Measurements from ENCODE around the gene KCNQ4. TPM values are rescaled to one million over a fixed set of nuclear protein-coding genes. Genes with fewer than 3 reads are reported as not detected.

KCNQ4 gene
- total and polyA plus RNA-seq, 10 of the 15 experiments (the other 5 are each of a cell fraction or from before 2014, with no cell fraction given), result 0.04 to 0.18 (median 0.08) TPM; not detected in 2

DNA sequence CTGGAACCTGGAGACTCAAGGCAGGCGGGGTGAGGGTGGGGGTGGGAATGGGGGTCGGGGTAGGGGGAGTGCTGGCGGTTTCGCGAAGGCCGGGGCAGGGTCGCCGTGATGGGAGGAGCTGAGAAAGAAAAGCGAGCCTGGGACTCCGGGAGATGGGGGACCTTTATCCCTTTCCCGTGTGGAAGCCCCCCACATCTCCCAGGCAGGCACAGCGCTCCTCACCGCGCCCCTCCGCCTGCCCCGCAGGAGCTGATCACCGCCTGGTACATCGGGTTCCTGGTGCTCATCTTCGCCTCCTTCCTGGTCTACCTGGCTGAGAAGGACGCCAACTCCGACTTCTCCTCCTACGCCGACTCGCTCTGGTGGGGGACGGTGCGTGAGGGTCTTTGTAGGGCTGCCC, 35.5 kb downstream of the KCNQ4 start (continued):
- TF ChIP-seq, protein P1, sequence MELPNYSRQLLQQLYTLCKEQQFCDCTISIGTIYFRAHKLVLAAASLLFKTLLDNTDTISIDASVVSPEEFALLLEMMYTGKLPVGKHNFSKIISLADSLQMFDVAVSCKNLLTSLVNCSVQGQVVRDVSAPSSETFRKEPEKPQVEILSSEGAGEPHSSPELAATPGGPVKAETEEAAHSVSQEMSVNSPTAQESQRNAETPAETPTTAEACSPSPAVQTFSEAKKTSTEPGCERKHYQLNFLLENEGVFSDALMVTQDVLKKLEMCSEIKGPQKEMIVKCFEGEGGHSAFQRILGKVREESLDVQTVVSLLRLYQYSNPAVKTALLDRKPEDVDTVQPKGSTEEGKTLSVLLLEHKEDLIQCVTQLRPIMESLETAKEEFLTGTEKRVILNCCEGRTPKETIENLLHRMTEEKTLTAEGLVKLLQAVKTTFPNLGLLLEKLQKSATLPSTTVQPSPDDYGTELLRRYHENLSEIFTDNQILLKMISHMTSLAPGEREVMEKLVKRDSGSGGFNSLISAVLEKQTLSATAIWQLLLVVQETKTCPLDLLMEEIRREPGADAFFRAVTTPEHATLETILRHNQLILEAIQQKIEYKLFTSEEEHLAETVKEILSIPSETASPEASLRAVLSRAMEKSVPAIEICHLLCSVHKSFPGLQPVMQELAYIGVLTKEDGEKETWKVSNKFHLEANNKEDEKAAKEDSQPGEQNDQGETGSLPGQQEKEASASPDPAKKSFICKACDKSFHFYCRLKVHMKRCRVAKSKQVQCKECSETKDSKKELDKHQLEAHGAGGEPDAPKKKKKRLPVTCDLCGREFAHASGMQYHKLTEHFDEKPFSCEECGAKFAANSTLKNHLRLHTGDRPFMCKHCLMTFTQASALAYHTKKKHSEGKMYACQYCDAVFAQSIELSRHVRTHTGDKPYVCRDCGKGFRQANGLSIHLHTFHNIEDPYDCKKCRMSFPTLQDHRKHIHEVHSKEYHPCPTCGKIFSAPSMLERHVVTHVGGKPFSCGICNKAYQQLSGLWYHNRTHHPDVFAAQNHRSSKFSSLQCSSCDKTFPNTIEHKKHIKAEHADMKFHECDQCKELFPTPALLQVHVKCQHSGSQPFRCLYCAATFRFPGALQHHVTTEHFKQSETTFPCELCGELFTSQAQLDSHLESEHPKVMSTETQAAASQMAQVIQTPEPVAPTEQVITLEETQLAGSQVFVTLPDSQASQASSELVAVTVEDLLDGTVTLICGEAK (IDR thresholded peaks at IDR 0.05; ENCODE audit: borderline replicate concordance), result no peak
- TF ChIP-seq TAF1 (IDR thresholded peaks at IDR 0.05; ENCODE audit: borderline replicate concordance, low read depth, low read length) (no peak), POU2F2 (IDR thresholded peaks at IDR 0.05; ENCODE audit: borderline replicate concordance, low read depth, low read length) (no peak)

DNA sequence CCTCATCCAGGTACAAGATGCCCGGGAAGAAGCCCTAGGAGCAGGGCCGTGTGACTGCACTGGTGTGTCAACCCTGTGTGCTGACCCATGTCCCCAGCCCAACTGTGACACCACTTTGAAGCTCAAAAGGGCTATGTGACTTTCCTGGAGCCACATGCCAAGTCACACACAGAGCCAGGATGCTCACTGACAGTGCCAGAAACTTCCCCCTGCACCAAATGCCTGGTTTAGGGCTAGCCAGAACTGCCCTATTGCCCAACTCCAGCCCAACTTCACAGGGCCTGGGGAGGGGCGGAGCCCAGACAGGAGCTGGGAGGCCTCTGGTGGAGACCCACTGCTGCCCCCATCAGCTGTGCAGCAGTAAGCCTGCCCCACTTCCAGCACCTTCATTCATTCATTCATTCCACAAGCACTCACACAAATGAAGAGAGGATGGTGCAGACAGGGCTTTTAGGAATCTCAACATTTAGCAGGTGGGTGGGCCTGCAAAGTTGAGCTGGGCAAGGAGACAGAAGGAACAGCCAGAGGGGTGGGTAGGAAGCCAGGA, 36.7 kb downstream of the KCNQ4 start:
- DNase-seq (ENCODE audit: low read depth, low spot score) (no peak), ATAC-seq (no peak), FAIRE-seq (no peak)
- Histone ChIP-seq H3K4me3 (no peak overlapping the region), H3K4me1 (ENCODE audit: control insufficient read depth, insufficient read depth, low read length) (peaks cover 10% of the 10 kb centered on the region), H3K4me2 (ENCODE audit: control insufficient read depth, insufficient read depth) (no peak overlapping the region), H2AFZ (ENCODE audit: control insufficient read depth, low read depth, low read length) (no peak overlapping the region), H3K9ac (ENCODE audit: control insufficient read depth, insufficient read depth, low read length) (no peak overlapping the region), H3K79me2 (ENCODE audit: control insufficient read depth, insufficient read depth, low read length) (no peaks in the 10 kb centered on the region), H3K9me3 (replicated peaks; ENCODE audit: control insufficient read depth, insufficient read depth, low read length) (no peaks in the 10 kb centered on the region), H3K27ac (ENCODE audit: control insufficient read depth, insufficient read depth) (no peak overlapping the region), H3K36me3 (ENCODE audit: control insufficient read depth in 2 of 2, insufficient read depth in 2 of 2, low read length in 1 of 2) (no peaks in the 10 kb centered on the region), H3K27me3 (replicated peaks in 1 of 2; ENCODE audit: control insufficient read depth in 2 of 2, insufficient read depth in 2 of 2, low read length in 1 of 2) (no peaks in the 10 kb centered on the region; a peak in 1 of 4 replicates), H4K20me1 (ENCODE audit: control insufficient read depth, insufficient read depth) (no peaks in the 10 kb centered on the region)
- intact Hi-C loops (cut with micrococcal nuclease; ENCODE audit: unreplicated experiment) (no loop called here), in situ Hi-C loops (cut with MboI) (no loop called here)
- SMC1A ChIA-PET (ENCODE audit: uncharacterized antibody, unreplicated experiment), result interaction anchor here (1.3 to 1.7 kb wide), 2 partner anchors 9 to 46 kb away, joined by 5 read pairs; no protein-coding TSS in a partner anchor
- TF ChIP-seq ZNF24 (IDR thresholded peaks at IDR 0.05), result peak; percentile 89
- TF ChIP-seq, protein P2, sequence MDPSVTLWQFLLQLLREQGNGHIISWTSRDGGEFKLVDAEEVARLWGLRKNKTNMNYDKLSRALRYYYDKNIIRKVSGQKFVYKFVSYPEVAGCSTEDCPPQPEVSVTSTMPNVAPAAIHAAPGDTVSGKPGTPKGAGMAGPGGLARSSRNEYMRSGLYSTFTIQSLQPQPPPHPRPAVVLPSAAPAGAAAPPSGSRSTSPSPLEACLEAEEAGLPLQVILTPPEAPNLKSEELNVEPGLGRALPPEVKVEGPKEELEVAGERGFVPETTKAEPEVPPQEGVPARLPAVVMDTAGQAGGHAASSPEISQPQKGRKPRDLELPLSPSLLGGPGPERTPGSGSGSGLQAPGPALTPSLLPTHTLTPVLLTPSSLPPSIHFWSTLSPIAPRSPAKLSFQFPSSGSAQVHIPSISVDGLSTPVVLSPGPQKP (IDR thresholded peaks at IDR 0.05; ENCODE audit: low read depth, low read length), result no peak
- no TSS peak for BruUV-seq (replicated peaks)
- RAD21 ChIA-PET (ENCODE audit: unreplicated experiment), result interaction anchor here (1.2 to 1.4 kb wide), 2 partner anchors 48 to 67 kb away, joined by 3 to 4 read pairs; no protein-coding TSS in a partner anchor
- 80% methylated on average over 3 of the region's 3 CpGs for WGBS (ENCODE audit: insufficient coverage, insufficient replicate concordance, low lambda C conversion rate, missing lambda C conversion rate)
- CTCF ChIA-PET, result interaction anchor here (2.2 to 2.4 kb wide), 2 partner anchors 30 to 46 kb away, joined by 6 to 11 read pairs; no protein-coding TSS in a partner anchor
- POLR2A ChIA-PET, result no interaction called here

Measured in GM12878 (cell line).